Measurements from ENCODE around the gene NFKB2.
A peak's percentile ranks its signal among the peaks of the same experiment; 100 is the strongest.

The NFKB2 gene

DNA sequence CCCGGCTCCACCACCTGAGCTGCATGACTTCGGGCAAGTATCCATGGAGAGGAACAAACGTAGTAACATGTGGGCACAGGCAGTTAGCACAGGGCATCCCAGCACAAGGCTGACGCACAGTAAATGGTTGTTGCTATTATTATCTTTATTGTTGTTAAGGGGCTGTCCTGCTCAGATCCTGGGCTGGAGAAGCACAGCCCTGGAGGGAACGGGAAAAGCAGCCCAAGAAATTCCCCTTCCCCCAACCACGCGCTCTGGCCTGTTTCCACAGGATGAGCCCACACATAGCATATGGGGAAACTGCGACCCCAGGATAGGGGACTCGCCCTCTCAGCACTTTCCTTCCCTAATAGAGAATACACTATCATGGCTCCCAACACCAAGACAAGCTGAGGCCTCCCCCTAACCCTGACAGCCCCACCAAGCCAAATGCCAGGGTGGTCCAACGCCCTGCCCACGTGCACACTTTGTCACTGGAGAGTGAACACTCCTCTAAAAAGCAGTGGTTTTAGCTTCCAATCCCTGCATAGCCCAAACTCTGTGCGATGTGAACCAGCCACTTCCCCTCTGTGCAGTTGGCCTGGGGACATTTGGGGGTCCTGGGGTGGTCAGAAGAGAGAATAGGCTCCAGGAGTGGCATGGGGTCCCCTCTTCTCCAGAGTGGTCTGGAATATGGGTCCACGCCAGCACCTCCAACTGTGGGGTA lies 12.1 kb downstream of the NFKB2 start:
- ATAC-seq, result no peak
- TF ChIP-seq, protein P1, sequence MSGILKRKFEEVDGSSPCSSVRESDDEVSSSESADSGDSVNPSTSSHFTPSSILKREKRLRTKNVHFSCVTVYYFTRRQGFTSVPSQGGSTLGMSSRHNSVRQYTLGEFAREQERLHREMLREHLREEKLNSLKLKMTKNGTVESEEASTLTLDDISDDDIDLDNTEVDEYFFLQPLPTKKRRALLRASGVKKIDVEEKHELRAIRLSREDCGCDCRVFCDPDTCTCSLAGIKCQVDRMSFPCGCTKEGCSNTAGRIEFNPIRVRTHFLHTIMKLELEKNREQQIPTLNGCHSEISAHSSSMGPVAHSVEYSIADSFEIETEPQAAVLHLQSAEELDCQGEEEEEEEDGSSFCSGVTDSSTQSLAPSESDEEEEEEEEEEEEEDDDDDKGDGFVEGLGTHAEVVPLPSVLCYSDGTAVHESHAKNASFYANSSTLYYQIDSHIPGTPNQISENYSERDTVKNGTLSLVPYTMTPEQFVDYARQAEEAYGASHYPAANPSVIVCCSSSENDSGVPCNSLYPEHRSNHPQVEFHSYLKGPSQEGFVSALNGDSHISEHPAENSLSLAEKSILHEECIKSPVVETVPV (CRISPR knock-in tag; IDR thresholded peaks at IDR 0.05), result no peak
- TF ChIP-seq CSDC2 (CRISPR knock-in tag; IDR thresholded peaks at IDR 0.05), result no peak
- TF ChIP-seq ISL1 (CRISPR knock-in tag; IDR thresholded peaks at IDR 0.05), result no peak
- no peak for TF ChIP-seq ESRRG (CRISPR knock-in tag; IDR thresholded peaks at IDR 0.05)
- TF ChIP-seq ZNF8 (CRISPR knock-in tag; IDR thresholded peaks at IDR 0.05), result no peak
- TF ChIP-seq ZFP3 (CRISPR knock-in tag; IDR thresholded peaks at IDR 0.05), result no peak
- TF ChIP-seq SNAI2 (CRISPR knock-in tag; IDR thresholded peaks at IDR 0.05), result no peak
- TF ChIP-seq RARB (CRISPR knock-in tag; IDR thresholded peaks at IDR 0.05), result no peak
- TF ChIP-seq, protein P2, sequence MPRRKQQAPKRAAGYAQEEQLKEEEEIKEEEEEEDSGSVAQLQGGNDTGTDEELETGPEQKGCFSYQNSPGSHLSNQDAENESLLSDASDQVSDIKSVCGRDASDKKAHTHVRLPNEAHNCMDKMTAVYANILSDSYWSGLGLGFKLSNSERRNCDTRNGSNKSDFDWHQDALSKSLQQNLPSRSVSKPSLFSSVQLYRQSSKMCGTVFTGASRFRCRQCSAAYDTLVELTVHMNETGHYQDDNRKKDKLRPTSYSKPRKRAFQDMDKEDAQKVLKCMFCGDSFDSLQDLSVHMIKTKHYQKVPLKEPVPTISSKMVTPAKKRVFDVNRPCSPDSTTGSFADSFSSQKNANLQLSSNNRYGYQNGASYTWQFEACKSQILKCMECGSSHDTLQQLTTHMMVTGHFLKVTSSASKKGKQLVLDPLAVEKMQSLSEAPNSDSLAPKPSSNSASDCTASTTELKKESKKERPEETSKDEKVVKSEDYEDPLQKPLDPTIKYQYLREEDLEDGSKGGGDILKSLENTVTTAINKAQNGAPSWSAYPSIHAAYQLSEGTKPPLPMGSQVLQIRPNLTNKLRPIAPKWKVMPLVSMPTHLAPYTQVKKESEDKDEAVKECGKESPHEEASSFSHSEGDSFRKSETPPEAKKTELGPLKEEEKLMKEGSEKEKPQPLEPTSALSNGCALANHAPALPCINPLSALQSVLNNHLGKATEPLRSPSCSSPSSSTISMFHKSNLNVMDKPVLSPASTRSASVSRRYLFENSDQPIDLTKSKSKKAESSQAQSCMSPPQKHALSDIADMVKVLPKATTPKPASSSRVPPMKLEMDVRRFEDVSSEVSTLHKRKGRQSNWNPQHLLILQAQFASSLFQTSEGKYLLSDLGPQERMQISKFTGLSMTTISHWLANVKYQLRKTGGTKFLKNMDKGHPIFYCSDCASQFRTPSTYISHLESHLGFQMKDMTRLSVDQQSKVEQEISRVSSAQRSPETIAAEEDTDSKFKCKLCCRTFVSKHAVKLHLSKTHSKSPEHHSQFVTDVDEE (CRISPR knock-in tag; IDR thresholded peaks at IDR 0.05), result no peak
- no peak for TF ChIP-seq GLIS3 (CRISPR knock-in tag; IDR thresholded peaks at IDR 0.05)
- no peak for TF ChIP-seq ARNTL (CRISPR knock-in tag; IDR thresholded peaks at IDR 0.05; ENCODE audit: borderline replicate concordance, low read depth)
- no peak for TF ChIP-seq PPARA (CRISPR knock-in tag; IDR thresholded peaks at IDR 0.05; ENCODE audit: borderline replicate concordance)
- TF ChIP-seq ZC3H10 (CRISPR knock-in tag; IDR thresholded peaks at IDR 0.05), result no peak
- no peak for TF ChIP-seq ZNF565 (CRISPR knock-in tag; conservative IDR thresholded peaks at IDR 0.05; ENCODE audit: low read depth)
- TF ChIP-seq, protein P3, sequence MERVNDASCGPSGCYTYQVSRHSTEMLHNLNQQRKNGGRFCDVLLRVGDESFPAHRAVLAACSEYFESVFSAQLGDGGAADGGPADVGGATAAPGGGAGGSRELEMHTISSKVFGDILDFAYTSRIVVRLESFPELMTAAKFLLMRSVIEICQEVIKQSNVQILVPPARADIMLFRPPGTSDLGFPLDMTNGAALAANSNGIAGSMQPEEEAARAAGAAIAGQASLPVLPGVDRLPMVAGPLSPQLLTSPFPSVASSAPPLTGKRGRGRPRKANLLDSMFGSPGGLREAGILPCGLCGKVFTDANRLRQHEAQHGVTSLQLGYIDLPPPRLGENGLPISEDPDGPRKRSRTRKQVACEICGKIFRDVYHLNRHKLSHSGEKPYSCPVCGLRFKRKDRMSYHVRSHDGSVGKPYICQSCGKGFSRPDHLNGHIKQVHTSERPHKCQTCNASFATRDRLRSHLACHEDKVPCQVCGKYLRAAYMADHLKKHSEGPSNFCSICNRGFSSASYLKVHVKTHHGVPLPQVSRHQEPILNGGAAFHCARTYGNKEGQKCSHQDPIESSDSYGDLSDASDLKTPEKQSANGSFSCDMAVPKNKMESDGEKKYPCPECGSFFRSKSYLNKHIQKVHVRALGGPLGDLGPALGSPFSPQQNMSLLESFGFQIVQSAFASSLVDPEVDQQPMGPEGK (CRISPR knock-in tag; IDR thresholded peaks at IDR 0.05; ENCODE audit: borderline replicate concordance), result no peak

DNA sequence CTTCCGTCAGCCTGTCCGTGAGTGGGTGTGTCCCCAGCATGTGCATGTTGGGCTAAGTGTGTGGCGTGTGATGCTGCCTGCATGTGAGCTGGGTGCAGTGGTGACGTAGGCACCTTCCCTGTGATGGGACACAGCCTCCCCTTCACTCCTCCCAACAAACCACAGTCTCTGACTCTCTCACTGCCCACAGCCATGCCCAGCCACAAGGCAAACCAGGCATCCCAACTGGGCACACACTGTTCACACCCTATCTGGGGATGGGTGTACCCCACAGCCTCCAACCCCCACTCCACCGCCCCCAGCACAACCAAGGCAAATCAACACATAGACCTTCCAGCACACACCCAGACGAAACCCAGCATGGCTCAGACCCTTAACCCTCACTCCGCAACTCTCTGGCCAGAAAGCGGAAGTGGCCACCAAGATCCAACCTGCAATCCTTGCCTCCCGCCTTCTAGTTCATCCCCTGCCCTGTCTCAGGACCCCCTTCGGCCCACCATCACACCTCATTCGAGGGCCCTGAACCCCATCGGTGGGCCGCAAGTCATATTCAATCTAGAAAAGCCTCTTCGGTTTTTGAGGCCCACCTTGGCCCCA lies 12.7 kb downstream of the NFKB2 start:
- ATAC-seq, result no peak
- no peak for TF ChIP-seq BACH2 (CRISPR knock-in tag; IDR thresholded peaks at IDR 0.05; ENCODE audit: borderline replicate concordance)
- TF ChIP-seq ZNF8 (CRISPR knock-in tag; IDR thresholded peaks at IDR 0.05), result no peak
- no peak for TF ChIP-seq TOX (CRISPR knock-in tag; IDR thresholded peaks at IDR 0.05; ENCODE audit: borderline replicate concordance)
- no peak for TF ChIP-seq ISL1 (CRISPR knock-in tag; IDR thresholded peaks at IDR 0.05)
- no peak for TF ChIP-seq OSR1 (CRISPR knock-in tag; IDR thresholded peaks at IDR 0.05)
- TF ChIP-seq GLIS3 (CRISPR knock-in tag; IDR thresholded peaks at IDR 0.05), result no peak
- no peak for TF ChIP-seq ZNF565 (CRISPR knock-in tag; conservative IDR thresholded peaks at IDR 0.05; ENCODE audit: low read depth)
- TF ChIP-seq, protein P1 (CRISPR knock-in tag; IDR thresholded peaks at IDR 0.05), result no peak
- TF ChIP-seq ZFP30 (CRISPR knock-in tag; IDR thresholded peaks at IDR 0.05), result no peak
- TF ChIP-seq SNAI2 (CRISPR knock-in tag; IDR thresholded peaks at IDR 0.05), result no peak
- no peak for TF ChIP-seq ZC3H10 (CRISPR knock-in tag; IDR thresholded peaks at IDR 0.05)

DNA sequence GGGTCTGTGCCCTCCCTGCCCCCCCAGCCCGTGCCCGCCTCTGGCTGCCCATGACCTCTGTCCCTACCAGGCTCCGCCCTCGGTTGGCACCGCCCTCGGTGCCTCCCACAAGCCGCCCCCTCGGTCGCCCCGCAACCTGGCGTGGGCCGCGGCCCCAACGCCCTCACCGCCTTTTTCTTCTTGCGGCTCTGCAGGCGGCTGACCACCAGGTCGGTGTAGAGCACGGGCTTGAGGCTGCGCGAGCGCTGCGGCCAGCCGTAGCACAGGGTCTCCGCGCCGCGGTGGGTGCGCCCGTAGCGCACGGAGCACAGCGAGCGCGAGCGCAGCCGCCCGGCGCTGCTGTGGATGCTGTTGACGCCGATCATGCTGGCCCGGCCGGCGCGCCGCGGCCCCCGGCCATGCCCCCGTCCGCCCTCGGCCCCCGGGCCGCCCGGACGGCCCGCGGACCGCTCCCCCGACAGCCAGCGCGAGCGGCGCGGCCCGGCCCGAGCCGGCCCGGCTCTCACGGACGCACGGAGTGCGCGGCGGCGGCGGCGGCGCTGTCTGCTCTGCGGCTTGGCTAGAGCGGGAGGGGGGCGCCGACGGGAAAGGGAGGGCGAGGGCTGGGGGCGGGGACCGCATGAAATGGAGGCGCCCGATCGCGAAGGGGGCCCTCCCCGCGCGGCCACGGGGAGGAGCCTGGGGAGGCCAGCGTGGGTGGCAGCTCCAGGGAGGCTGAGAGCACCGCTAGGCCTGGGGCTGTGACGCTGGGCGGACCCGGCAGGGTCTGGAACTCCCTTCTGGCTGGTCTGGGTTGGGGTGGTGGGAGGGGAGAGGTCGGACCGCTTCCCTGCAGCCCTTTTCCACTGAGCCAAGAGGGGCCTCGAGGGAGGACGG lies 13.5 kb downstream of the NFKB2 start:
- ATAC-seq, result peak; percentile 10; the same call in 2 of the 3 replicates
- TF ChIP-seq ZNF8 (CRISPR knock-in tag; IDR thresholded peaks at IDR 0.05) (no peak), OSR1 (CRISPR knock-in tag; IDR thresholded peaks at IDR 0.05) (no peak), BACH2 (CRISPR knock-in tag; IDR thresholded peaks at IDR 0.05; ENCODE audit: borderline replicate concordance) (no peak), ESRRG (CRISPR knock-in tag; IDR thresholded peaks at IDR 0.05) (no peak), ZFP30 (CRISPR knock-in tag; IDR thresholded peaks at IDR 0.05) (no peak), RARB (CRISPR knock-in tag; IDR thresholded peaks at IDR 0.05) (no peak), CSDC2 (CRISPR knock-in tag; IDR thresholded peaks at IDR 0.05) (no peak)
- TF ChIP-seq, protein P3 (CRISPR knock-in tag; IDR thresholded peaks at IDR 0.05; ENCODE audit: borderline replicate concordance), result no peak
- TF ChIP-seq, protein P4, sequence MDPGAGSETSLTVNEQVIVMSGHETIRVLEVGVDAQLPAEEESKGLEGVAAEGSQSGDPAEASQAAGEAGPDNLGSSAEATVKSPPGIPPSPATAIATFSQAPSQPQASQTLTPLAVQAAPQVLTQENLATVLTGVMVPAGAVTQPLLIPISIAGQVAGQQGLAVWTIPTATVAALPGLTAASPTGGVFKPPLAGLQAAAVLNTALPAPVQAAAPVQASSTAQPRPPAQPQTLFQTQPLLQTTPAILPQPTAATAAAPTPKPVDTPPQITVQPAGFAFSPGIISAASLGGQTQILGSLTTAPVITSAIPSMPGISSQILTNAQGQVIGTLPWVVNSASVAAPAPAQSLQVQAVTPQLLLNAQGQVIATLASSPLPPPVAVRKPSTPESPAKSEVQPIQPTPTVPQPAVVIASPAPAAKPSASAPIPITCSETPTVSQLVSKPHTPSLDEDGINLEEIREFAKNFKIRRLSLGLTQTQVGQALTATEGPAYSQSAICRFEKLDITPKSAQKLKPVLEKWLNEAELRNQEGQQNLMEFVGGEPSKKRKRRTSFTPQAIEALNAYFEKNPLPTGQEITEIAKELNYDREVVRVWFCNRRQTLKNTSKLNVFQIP (CRISPR knock-in tag; IDR thresholded peaks at IDR 0.05; ENCODE audit: borderline replicate concordance, low read depth), result no peak

Data from SK-N-SH treated with all-trans-retinoic acid at 6 μM for 48 hours (cell line).